Type B pancreatic cell (in vitro differentiated cells): ENCODE measurements around the gene PFKFB3. TPM values are rescaled to one million over a fixed set of nuclear protein-coding genes. Genes with fewer than 3 reads are reported as not detected.
A peak's percentile ranks its signal among the peaks of the same experiment; 100 is the strongest.
"Not testable (repeated sequence)": the region's sequence is repeated elsewhere in the genome, so short reads cannot be mapped to it uniquely, and the experiment has no call there.

ENCODE experiments used
- DNase-seq: peaks from one replicate; pipeline ENCODE4 v3.0.0; 2021; ENCODE audit warnings: mixed read lengths; ENCODE audit not compliant: unreplicated experiment; ENCODE audit errors: extremely low spot score
- H3K27ac Mint-ChIP-seq: 2 replicates; pipeline ENCODE4 v1.8.0; 2021; ENCODE audit warnings: mild to moderate bottlenecking, mixed read lengths
- H3K27me3 Mint-ChIP-seq: 2 replicates; pipeline ENCODE4 v1.8.0; 2021; ENCODE audit warnings: mixed read lengths
- H3K36me3 Mint-ChIP-seq: 2 replicates; pipeline ENCODE4 v1.8.0; 2021; ENCODE audit warnings: mixed read lengths
- H3K4me1 Mint-ChIP-seq: one replicate; pipeline ENCODE4 v1.8.0; 2021; ENCODE audit warnings: mixed read lengths; ENCODE audit not compliant: unreplicated experiment
- H3K4me3 Mint-ChIP-seq: 2 replicates; pipeline ENCODE4 v1.8.0; 2021; ENCODE audit warnings: mild to moderate bottlenecking, mixed read lengths
- H3K9me3 Mint-ChIP-seq: 2 replicates; pipeline ENCODE4 v1.8.0; 2021; ENCODE audit warnings: mixed read lengths
- total RNA-seq: library from RNA; stranded (reverse); gene quantifications from 2 replicates; pipeline ENCODE4 v1.2.1, GENCODE V29; 2021; ENCODE audit warnings: low replicate concordance
- TF ChIP-seq, protein P1 (sequence below): fragments of 200-600 bp; sonication (generic); conservative IDR thresholded peaks from 2 replicates; pipeline ENCODE4 v1.5.0; 2021; ENCODE audit warnings: antibody characterized with exemption, mild to moderate bottlenecking

PFKFB3 gene
- total RNA-seq, 1 donor from 2014 or later, result 30.2 TPM

DNA sequence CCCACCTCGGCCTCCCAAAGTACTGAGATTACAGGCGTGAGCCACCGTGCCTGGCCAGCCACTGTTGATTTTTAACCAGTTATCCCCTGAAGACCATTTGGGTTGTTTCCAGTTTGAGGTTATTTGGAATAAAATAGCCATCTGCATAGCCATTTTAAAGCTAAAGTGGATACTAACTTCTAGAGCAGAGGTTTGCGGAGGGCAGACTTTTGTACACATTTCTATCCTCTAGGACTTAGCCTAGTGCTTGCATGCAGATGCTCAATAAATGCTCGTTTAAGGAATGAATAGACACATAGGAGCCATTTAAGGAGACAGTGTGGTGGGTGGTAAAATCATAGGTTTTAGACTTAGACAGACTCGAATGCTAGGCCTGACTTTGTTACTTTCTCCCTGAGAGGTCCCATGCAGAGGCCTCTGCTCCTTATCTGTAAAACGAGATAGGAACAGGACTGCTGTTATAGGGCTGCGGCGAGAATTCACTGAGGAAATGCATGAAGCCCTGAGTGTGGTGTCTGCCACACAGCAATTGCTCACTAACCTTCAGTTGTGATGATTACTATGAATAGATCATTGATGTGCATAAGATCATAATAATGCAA, 75.9 kb downstream of the PFKFB3 start:
- H3K27ac Mint-ChIP-seq, result no peak overlapping the region
- no peaks in the 10 kb centered on the region for H3K9me3 Mint-ChIP-seq
- peaks cover 25% of the 10 kb centered on the region for H3K4me1 Mint-ChIP-seq
- peaks cover 5% of the 10 kb centered on the region for H3K27me3 Mint-ChIP-seq
- H3K36me3 Mint-ChIP-seq, result no peaks in the 10 kb centered on the region
- no peak overlapping the region for H3K4me3 Mint-ChIP-seq
- TF ChIP-seq, protein P1, sequence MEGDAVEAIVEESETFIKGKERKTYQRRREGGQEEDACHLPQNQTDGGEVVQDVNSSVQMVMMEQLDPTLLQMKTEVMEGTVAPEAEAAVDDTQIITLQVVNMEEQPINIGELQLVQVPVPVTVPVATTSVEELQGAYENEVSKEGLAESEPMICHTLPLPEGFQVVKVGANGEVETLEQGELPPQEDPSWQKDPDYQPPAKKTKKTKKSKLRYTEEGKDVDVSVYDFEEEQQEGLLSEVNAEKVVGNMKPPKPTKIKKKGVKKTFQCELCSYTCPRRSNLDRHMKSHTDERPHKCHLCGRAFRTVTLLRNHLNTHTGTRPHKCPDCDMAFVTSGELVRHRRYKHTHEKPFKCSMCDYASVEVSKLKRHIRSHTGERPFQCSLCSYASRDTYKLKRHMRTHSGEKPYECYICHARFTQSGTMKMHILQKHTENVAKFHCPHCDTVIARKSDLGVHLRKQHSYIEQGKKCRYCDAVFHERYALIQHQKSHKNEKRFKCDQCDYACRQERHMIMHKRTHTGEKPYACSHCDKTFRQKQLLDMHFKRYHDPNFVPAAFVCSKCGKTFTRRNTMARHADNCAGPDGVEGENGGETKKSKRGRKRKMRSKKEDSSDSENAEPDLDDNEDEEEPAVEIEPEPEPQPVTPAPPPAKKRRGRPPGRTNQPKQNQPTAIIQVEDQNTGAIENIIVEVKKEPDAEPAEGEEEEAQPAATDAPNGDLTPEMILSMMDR, result no peak
- DNase-seq, result no peak

DNA sequence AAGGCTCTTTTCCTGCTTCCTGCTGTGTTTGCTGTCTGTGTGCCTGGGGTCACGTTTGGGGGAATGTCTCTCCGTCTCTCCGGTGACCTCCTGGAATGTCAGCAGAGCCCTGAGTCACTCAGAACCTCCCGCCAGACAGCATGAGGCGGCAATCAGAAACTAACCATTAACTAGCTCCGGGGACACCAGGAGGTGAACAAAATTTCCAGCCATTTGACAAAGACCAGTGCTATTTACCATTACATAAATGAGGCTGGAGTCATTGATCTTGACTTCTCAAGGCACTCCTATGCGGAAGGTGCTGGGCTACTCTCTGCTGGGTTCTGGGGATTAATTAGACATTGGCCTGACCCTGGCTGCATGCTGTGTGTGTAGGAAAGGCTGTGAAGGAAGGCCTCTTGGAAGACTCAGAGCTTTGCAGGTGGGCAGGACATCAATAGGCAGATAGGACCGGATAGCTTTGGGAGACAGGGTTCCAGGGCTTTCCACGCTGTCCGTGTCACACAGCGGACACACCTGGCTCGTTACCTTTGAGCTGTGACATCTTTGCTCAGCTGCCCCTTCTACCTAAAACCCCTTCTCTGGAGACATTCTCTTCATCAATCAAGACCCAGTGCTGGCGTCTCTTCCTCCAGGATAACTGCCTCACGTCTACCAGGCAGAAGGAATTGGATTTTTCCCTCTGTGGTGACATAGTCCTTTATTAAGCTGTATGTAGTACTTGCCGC, 77.0 kb downstream of the PFKFB3 start:
- H3K27ac Mint-ChIP-seq, result peak overlapping the region; percentile 76
- TF ChIP-seq, protein P1, result no peak
- no peaks in the 10 kb centered on the region for H3K36me3 Mint-ChIP-seq
- DNase-seq, result no peak
- H3K4me1 Mint-ChIP-seq, result peaks cover 25% of the 10 kb centered on the region
- no peaks in the 10 kb centered on the region for H3K9me3 Mint-ChIP-seq
- H3K27me3 Mint-ChIP-seq, result peaks cover 7% of the 10 kb centered on the region
- peak overlapping the region; percentile 63 for H3K4me3 Mint-ChIP-seq

DNA sequence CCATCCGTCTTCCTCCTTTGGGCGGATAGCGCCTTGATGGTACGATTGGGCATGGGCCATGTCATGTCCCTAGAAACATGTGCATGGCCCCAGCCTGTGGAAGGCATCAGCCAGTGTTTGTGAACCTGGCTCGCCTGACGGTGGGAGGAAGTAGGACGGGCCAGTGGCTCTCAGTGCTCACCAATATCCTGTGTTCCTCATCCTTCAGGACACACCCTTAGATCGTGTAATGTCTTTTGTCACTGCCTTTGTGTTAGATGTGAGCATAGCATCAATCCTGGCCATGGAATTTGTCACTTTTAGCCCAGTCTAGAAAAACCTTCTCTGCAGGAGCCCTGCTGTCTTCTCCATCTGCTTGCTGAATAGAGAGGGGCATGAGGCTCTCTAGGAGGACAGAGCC, 77.6 kb downstream of the PFKFB3 start:
- no peak overlapping the region for H3K4me3 Mint-ChIP-seq
- H3K9me3 Mint-ChIP-seq, result no peaks in the 10 kb centered on the region
- peak overlapping the region; percentile 76 for H3K27ac Mint-ChIP-seq
- peaks cover 9% of the 10 kb centered on the region for H3K27me3 Mint-ChIP-seq
- TF ChIP-seq, protein P1, result no peak
- H3K36me3 Mint-ChIP-seq, result no peaks in the 10 kb centered on the region
- DNase-seq, result no peak
- peaks cover 21% of the 10 kb centered on the region for H3K4me1 Mint-ChIP-seq

DNA sequence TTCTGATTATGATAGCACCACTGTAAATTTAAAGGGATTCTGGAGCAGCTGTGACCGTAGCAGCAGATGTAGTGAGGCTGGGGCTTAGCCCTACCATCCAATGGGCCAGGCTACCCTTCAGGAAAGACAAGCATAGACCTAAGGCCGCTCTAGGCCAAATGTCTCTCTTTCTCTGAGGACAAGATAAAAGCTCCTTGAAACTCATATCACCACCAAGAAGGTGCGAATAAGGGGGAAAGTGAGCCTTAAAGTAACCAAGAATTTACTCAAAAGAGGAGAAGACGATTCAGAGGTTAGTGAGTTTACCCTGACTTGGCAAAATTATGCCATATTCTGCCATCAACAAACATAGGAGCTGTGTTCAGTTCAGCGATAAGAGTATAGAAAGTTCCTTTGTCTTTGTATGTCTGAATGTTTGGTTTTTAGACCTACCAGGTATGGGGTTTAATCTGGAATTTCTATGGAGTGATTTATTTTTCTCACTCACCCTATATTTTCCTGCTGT, 79.8 kb downstream of the PFKFB3 start:
- TF ChIP-seq, protein P1, result no peak
- peaks cover 15% of the 10 kb centered on the region for H3K4me1 Mint-ChIP-seq
- no peak overlapping the region for H3K27ac Mint-ChIP-seq
- DNase-seq, result no peak
- H3K36me3 Mint-ChIP-seq, result no peaks in the 10 kb centered on the region
- no peak overlapping the region for H3K4me3 Mint-ChIP-seq
- H3K27me3 Mint-ChIP-seq, result peaks cover 9% of the 10 kb centered on the region
- no peaks in the 10 kb centered on the region for H3K9me3 Mint-ChIP-seq

DNA sequence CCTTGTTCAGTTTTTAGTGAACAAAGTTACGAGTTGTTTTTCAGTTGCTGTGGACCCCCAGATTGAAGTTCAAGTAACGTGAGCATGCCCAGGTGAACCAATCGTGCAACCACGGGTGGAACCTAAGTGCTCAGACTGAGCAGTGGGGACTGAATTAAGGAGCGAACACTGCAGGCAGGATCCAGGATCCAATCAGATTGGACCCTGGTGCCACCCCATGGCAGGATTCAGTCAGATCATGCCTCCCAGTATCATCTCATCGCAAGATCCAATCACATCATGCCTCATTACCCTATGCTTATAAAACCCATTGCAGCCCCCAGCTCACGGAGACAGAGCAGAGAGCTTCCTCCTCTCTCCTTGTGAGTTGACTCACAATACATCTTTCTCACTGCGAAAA, 80.9 kb downstream of the PFKFB3 start:
- Mint-ChIP-seq H3K36me3 (no peaks in the 10 kb centered on the region), H3K4me1 (peaks cover 15% of the 10 kb centered on the region), H3K4me3 (no peak overlapping the region), H3K27me3 (peaks cover 9% of the 10 kb centered on the region), H3K9me3 (no peaks in the 10 kb centered on the region), H3K27ac (no peak overlapping the region)
- TF ChIP-seq, protein P1, result no peak
- DNase-seq, result no peak

DNA sequence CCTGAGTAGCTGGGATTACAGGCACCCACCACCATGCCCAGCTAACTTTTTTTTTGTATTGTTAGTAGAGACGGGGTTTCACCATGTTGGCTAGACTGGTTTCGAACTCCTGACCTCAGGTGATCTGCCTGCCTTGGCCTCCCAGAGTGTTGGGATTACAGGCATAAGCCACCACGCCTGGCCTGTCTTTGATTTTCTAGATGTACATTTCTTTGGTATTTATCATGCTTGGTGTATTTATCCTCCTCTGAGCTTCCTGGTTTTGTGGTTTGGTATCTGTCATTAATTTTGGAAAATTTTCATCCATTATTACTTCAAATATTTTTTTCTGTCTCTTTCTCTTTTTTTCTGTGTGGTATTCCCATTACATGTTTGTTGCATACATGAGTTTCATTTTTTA, 87.9 kb downstream of the PFKFB3 start:
- not testable (repeated sequence) for H3K36me3 Mint-ChIP-seq, H3K9me3 Mint-ChIP-seq, H3K27ac Mint-ChIP-seq, H3K27me3 Mint-ChIP-seq, H3K4me3 Mint-ChIP-seq, DNase-seq
- H3K4me1 Mint-ChIP-seq, result peaks cover 14% of the 10 kb centered on the region
